Smooth muscle cell (in vitro differentiated cells): ENCODE data around the gene GAPDHS. TPM values are rescaled to one million over a fixed set of nuclear protein-coding genes. Genes with fewer than 3 reads are reported as not detected.
A peak's percentile ranks its signal among the peaks of the same experiment; 100 is the strongest.

Experiments used
- DNase-seq: peaks from one replicate; lab custom pipeline; 2025; ENCODE audit not compliant: unreplicated experiment; lab: John Stamatoyannopoulos, UW
- H2AFZ ChIP-seq: fragments of 200-600 bp; sonication (generic); 2 replicates; pipeline ENCODE4 v1.6.0; 2016; ENCODE audit warnings: antibody characterized with exemption, low read depth, mild to moderate bottlenecking
- H3F3A ChIP-seq: fragments of 200-600 bp; sonication (generic); 2 replicates; pipeline ENCODE4 v1.6.0; 2017; ENCODE audit warnings: antibody characterized with exemption, low read depth
- H3K27ac ChIP-seq: fragments of 200-600 bp; sonication (generic); 2 replicates; pipeline ENCODE4 v1.5.1; 2016; ENCODE audit warnings: low read depth, mild to moderate bottlenecking
- H3K27me3 ChIP-seq: fragments of 200-600 bp; sonication (generic); 2 replicates; pipeline ENCODE4 v1.6.1; 2016; ENCODE audit warnings: low read depth, mild to moderate bottlenecking
- H3K36me3 ChIP-seq: fragments of 200-600 bp; sonication (generic); 2 replicates; pipeline ENCODE4 v1.5.1; 2016; ENCODE audit warnings: low read depth
- H3K4me1 ChIP-seq: fragments of 200-600 bp; sonication (generic); 2 replicates; pipeline ENCODE4 v1.5.1; 2016; ENCODE audit warnings: low read depth
- H3K4me2 ChIP-seq: fragments of 200-600 bp; sonication (generic); 2 replicates; pipeline ENCODE4 v1.6.0; 2016; ENCODE audit warnings: mild to moderate bottlenecking
- H3K4me3 ChIP-seq: fragments of 200-600 bp; sonication (generic); 2 replicates; pipeline ENCODE4 v1.5.1; 2016; ENCODE audit warnings: mild to moderate bottlenecking
- H3K79me2 ChIP-seq: fragments of 200-600 bp; sonication (generic); 2 replicates; pipeline ENCODE4 v1.6.0; 2016; ENCODE audit warnings: low read depth, mild to moderate bottlenecking
- H3K9ac ChIP-seq: fragments of 200-600 bp; sonication (generic); 2 replicates; pipeline ENCODE4 v1.6.0; 2016; ENCODE audit warnings: low read depth
- H3K9me3 ChIP-seq: fragments of 200-600 bp; sonication (generic); replicated peaks from 2 replicates; pipeline ENCODE4 v1.5.1; 2016; ENCODE audit warnings: low read depth
- H4K20me1 ChIP-seq: fragments of 200-600 bp; sonication (generic); 2 replicates; pipeline ENCODE4 v1.6.0; 2016; ENCODE audit warnings: low read depth
- WGBS: methylation state at CpG from one replicate; pipeline ENCODE4 v1.1.7; 2016; ENCODE audit warnings: low lambda C conversion rate; 5-methylcytosine and 5-hydroxymethylcytosine counted together
- polyA plus RNA-seq: library from polyadenylated mRNA; unstranded; fragments of >200 nt; fragmentation: Nextera tagmentation; extraction: Ambion mirVana; gene quantifications from 2 replicates; pipeline ENCODE4 v1.2.1, GENCODE V29; 2016
- total RNA-seq: library from RNA; depleted of rRNA; stranded (reverse); fragments of >200 nt; gene quantifications from 2 replicates; pipeline ENCODE4 v1.2.3, GENCODE V29; 2014
- TF ChIP-seq, protein P1 (sequence below): fragments of 200-600 bp; sonication (generic); IDR thresholded peaks from 2 replicates; pipeline ENCODE4 v1.5.1; 2017; ENCODE audit warnings: borderline replicate concordance, mild to moderate bottlenecking, antibody characterized with exemption; ENCODE audit not compliant: insufficient read depth, poor library complexity, severe bottlenecking

Gene GAPDHS
- total and polyA plus RNA-seq, 2 experiments from 2014 or later: 0.16 TPM; not detected in 1

- Histone ChIP-seq H4K20me1 (no peaks in the 10 kb centered on the region), H3K9ac (no peak within 1 kb of the TSS), H3K4me2 (no peak within 1 kb of the TSS), H3K79me2 (no peaks in the 10 kb centered on the region), H3K4me1 (no peaks in the 10 kb centered on the region), H2AFZ (no peak within 1 kb of the TSS), H3K36me3 (no peaks in the 10 kb centered on the region), H3K27me3 (peaks cover 6% of the 10 kb centered on the region), H3K9me3 (no peaks in the 10 kb centered on the region), H3K27ac (no peak within 1 kb of the TSS), H3F3A (no peaks in the 10 kb centered on the region), H3K4me3 (no peak within 1 kb of the TSS)
- TF ChIP-seq, protein P1, sequence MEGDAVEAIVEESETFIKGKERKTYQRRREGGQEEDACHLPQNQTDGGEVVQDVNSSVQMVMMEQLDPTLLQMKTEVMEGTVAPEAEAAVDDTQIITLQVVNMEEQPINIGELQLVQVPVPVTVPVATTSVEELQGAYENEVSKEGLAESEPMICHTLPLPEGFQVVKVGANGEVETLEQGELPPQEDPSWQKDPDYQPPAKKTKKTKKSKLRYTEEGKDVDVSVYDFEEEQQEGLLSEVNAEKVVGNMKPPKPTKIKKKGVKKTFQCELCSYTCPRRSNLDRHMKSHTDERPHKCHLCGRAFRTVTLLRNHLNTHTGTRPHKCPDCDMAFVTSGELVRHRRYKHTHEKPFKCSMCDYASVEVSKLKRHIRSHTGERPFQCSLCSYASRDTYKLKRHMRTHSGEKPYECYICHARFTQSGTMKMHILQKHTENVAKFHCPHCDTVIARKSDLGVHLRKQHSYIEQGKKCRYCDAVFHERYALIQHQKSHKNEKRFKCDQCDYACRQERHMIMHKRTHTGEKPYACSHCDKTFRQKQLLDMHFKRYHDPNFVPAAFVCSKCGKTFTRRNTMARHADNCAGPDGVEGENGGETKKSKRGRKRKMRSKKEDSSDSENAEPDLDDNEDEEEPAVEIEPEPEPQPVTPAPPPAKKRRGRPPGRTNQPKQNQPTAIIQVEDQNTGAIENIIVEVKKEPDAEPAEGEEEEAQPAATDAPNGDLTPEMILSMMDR: no peak
- 85% methylated on average over 16 of the region's 16 CpGs for WGBS
- no peak for DNase-seq
Measured at GRCh38 chr19:35585848-35586247, 52.6 kb downstream of the GAPDHS start, which contains the start of gene PMIS2. Gene PMIS2, plus strand, starts transcription at chr19:35586173. Its CDS starts 87 bp downstream, at chr19:35586260.

GRCh38 chr19:35587321-35587720 is 54.1 kb downstream of the GAPDHS start:
- TF ChIP-seq, protein P1: no peak
- Histone ChIP-seq H3K27me3 (peaks cover 6% of the 10 kb centered on the region), H3F3A (no peaks in the 10 kb centered on the region), H3K4me2 (no peak overlapping the region), H3K27ac (no peak overlapping the region), H3K9ac (no peak overlapping the region), H3K4me3 (no peak overlapping the region), H3K36me3 (no peaks in the 10 kb centered on the region), H3K9me3 (no peaks in the 10 kb centered on the region), H3K79me2 (no peaks in the 10 kb centered on the region), H4K20me1 (no peaks in the 10 kb centered on the region), H3K4me1 (no peaks in the 10 kb centered on the region), H2AFZ (no peak overlapping the region)
- no peak for DNase-seq
- WGBS: 49% methylated on average over 1 of the region's 1 CpG

- TF ChIP-seq, protein P1: no peak
- Histone ChIP-seq H3K4me2 (no peak overlapping the region), H3K4me1 (no peaks in the 10 kb centered on the region), H3K4me3 (no peak overlapping the region), H3K79me2 (no peaks in the 10 kb centered on the region), H3K9ac (no peak overlapping the region), H3K27me3 (no peaks in the 10 kb centered on the region), H3F3A (no peaks in the 10 kb centered on the region), H3K36me3 (no peaks in the 10 kb centered on the region), H2AFZ (no peak overlapping the region), H3K9me3 (no peaks in the 10 kb centered on the region), H4K20me1 (no peaks in the 10 kb centered on the region), H3K27ac (no peak overlapping the region)
- WGBS: 94% methylated on average over 3 of the region's 3 CpGs
- no peak for DNase-seq
Measured at GRCh38 chr19:35590875-35591274, 57.6 kb downstream of the GAPDHS start.

DNA sequence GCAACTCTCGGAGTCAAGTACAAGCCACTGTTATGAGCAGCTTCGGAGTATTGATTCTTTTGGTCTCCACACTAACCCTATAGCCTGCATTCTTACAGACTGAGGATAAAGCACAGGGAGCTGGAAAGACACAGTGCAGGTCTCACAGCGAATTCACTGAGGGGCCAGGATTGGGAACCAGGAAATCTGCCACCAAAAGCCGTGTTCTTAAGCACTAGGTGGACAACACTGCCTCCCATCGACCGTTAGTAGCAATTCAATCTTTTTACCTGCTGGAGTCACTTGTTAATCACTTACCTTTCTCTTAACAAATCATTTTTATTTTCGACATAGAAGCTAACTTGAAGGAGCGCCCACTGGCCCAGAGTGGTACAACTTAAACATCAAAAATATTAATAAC is 59.0 kb downstream of the GAPDHS start:
- no peaks in the 10 kb centered on the region for H3K79me2 ChIP-seq
- no peaks in the 10 kb centered on the region for H3K27me3 ChIP-seq
- no peaks in the 10 kb centered on the region for H3K4me1 ChIP-seq
- no peak overlapping the region for H3K9ac ChIP-seq
- no peak overlapping the region for H3K27ac ChIP-seq
- H3K36me3 ChIP-seq: no peaks in the 10 kb centered on the region
- no peaks in the 10 kb centered on the region for H3K9me3 ChIP-seq
- H2AFZ ChIP-seq: no peak overlapping the region
- DNase-seq: no peak
- WGBS: 33% methylated on average over 8 of the region's 8 CpGs
- H3K4me2 ChIP-seq: no peak overlapping the region
- TF ChIP-seq, protein P1: peak; percentile 43
- H3K4me3 ChIP-seq: no peak overlapping the region
- H3F3A ChIP-seq: no peaks in the 10 kb centered on the region
- H4K20me1 ChIP-seq: no peaks in the 10 kb centered on the region
